NCI-H1105 treated with DMSO at 0.1 percent for 48 hours (cell line): ENCODE data around the gene TMEM187.

ENCODE experiments used
- DNase-seq: peaks from one replicate; lab custom pipeline; 2025; lab: John Stamatoyannopoulos, UW

The TMEM187 gene

GRCh38 chrX:154020536-154021115 lies 48.1 kb downstream of the TMEM187 start:
- no peak for DNase-seq

GRCh38 chrX:154021131-154021611 lies 48.6 kb downstream of the TMEM187 start:
- DNase-seq, result no peak

GRCh38 chrX:154022108-154022507 lies 49.6 kb downstream of the TMEM187 start:
- no peak for DNase-seq

- no peak for DNase-seq
Measured at GRCh38 chrX:154023276-154024000, 50.9 kb downstream of the TMEM187 start.

- no peak for DNase-seq
Measured at GRCh38 chrX:154024271-154024670, 51.7 kb downstream of the TMEM187 start.

- no peak for DNase-seq
Measured at GRCh38 chrX:154025230-154025629, 52.7 kb downstream of the TMEM187 start.

- no peak for DNase-seq
Measured at GRCh38 chrX:154026136-154027021, 53.8 kb downstream of the TMEM187 start.

GRCh38 chrX:154027022-154027402 lies 54.5 kb downstream of the TMEM187 start:
- DNase-seq, result no peak

GRCh38 chrX:154027986-154028385 lies 55.4 kb downstream of the TMEM187 start:
- no peak for DNase-seq

- no peak for DNase-seq
Measured at GRCh38 chrX:154028502-154029184, 56.1 kb downstream of the TMEM187 start.

- DNase-seq, result no peak
Measured at GRCh38 chrX:154029439-154029838, 56.9 kb downstream of the TMEM187 start.

GRCh38 chrX:154030266-154030665 lies 57.7 kb downstream of the TMEM187 start:
- no peak for DNase-seq

GRCh38 chrX:154030715-154031305 lies 58.3 kb downstream of the TMEM187 start:
- no peak for DNase-seq

- no peak for DNase-seq
Measured at GRCh38 chrX:154032160-154032559, 59.6 kb downstream of the TMEM187 start.

- no peak for DNase-seq
Measured at GRCh38 chrX:154032653-154033052, 60.1 kb downstream of the TMEM187 start.
